ENCODE measurements around the gene ADARB1. TPM values are rescaled to one million over a fixed set of nuclear protein-coding genes. Genes with fewer than 3 reads are reported as not detected.
A peak's percentile ranks its signal among the peaks of the same experiment; 100 is the strongest.

ADARB1 gene
- total and polyA plus RNA-seq, 2 of the 8 experiments (the other 6 are each of a cell fraction or from before 2014, with no cell fraction given) = 4.7 to 14.9 TPM

DNA sequence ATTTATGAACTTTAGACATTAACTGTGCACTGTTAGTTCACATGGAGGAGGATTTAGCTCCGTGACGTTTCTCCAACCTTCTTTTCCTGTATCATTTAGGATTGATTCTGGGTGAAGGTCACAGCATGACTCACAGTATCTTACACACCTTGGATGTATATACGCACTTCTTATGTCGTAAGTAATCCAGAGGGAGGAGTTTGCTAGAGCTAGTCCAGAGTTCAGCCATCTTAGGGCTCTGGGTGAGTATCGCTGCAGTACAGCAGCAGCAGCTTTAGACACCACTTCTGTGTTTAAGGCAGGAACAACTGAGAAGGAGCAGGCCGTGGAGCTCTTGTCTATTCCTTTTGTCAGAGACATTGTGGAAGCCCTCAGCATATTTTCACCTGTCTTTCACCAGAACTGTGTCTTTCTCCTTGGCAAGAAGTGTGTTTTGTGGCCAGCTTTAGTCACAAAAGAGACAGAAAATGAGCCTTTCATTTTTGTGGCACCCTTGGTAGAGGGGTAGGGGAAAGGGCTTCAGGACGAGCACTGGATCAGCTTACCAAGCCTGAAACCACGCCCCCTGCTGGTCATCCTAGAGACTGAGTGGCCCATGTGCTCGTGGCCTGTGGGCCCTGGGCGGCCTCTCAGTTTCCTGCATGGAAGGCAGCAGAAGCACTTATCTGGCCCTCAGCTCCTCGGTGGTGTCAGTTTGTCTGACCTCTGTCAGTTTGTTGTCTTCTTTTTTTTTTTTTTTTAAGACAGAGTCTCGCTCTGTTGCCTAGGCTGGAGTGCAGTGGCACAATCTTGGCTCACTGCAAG lies 64.0 kb downstream of the ADARB1 start:
- 81% methylated on average over 12 of the region's 12 CpGs; no CpG with 5 or more reads in 1 of the 2 experiments for WGBS, 2 experiments (ENCODE audit: extremely low coverage in 1 of 2, insufficient coverage in 1 of 2, insufficient read length in 1 of 2, insufficient replicate concordance in 2 of 2, low coverage in 1 of 2, low lambda C conversion rate in 2 of 2, missing lambda C conversion rate in 1 of 2)
- no peak overlapping the region for H2BK12ac ChIP-seq (ENCODE audit: low read depth, low read length)
- no peak overlapping the region for H3K18ac ChIP-seq (ENCODE audit: extremely low read depth, low read length)
- no peak overlapping the region for H4K5ac ChIP-seq (ENCODE audit: insufficient read length, low read depth, low read length)
- no peaks in the 10 kb centered on the region for H3K9me3 ChIP-seq (ENCODE audit: insufficient read depth in 2 of 2, low read depth in 1 of 2, low read length in 1 of 2)
- no peak overlapping the region for H3K27ac ChIP-seq (ENCODE audit: low read depth, low read length)
- H4K8ac ChIP-seq (ENCODE audit: extremely low read depth, insufficient read depth, low read length) = no peak overlapping the region
- no peaks in the 10 kb centered on the region for H3K79me1 ChIP-seq (ENCODE audit: low read depth, low read length)
- no peak overlapping the region for H2AFZ ChIP-seq (ENCODE audit: low read length)
- H3K4ac ChIP-seq (replicated peaks; ENCODE audit: insufficient read length, low read depth, low read length) = no peak overlapping the region
- H3K4me3 ChIP-seq (ENCODE audit: extremely low read depth in 1 of 4, insufficient read depth in 2 of 4, low read depth in 3 of 4, low read length in 4 of 4) = no peak overlapping the region
- H3K56ac ChIP-seq (replicated peaks; ENCODE audit: insufficient read length, low read depth, low read length) = no peak overlapping the region
- H3K27me3 ChIP-seq (replicated peaks in 1 of 4; ENCODE audit: control insufficient read depth in 3 of 4, extremely low read depth in 1 of 4, insufficient read depth in 3 of 4, low read length in 3 of 4) = no peaks in the 10 kb centered on the region
- no peak overlapping the region for H4K91ac ChIP-seq (replicated peaks; ENCODE audit: insufficient read length, low read length)
- H3K4me2 ChIP-seq (ENCODE audit: insufficient read depth in 1 of 2, low read depth in 2 of 2, low read length in 2 of 2) = no peak overlapping the region
- no peak overlapping the region for H2AK5ac ChIP-seq (ENCODE audit: low read depth, low read length)
- no peak overlapping the region for H2BK5ac ChIP-seq (ENCODE audit: low read depth, low read length)
- POLR2A ChIA-PET (ENCODE audit: partially characterized antibody) = interaction anchor here (0.6 kb wide), 2 partner anchors 9 to 23 kb away, joined by 3 to 4 read pairs; no protein-coding TSS in a partner anchor
- FAIRE-seq (no peak), DNase-seq (ENCODE audit: low read depth in 1 of 2, low spot score in 2 of 2) (peak; percentile 39 to 88)
- no peaks in the 10 kb centered on the region for H3K23me2 ChIP-seq (ENCODE audit: low read depth, low read length)
- H3K9ac ChIP-seq (replicated peaks in 1 of 4; ENCODE audit: extremely low read depth in 1 of 4, low read depth in 3 of 4, low read length in 3 of 4) = no peak overlapping the region
- H3K23ac ChIP-seq (ENCODE audit: insufficient read length) = no peak overlapping the region
- no peak overlapping the region for H2BK120ac ChIP-seq (replicated peaks; ENCODE audit: low read depth, low read length)
- no peak overlapping the region for H2BK20ac ChIP-seq (ENCODE audit: low read length)
- no peaks in the 10 kb centered on the region for H3K79me2 ChIP-seq (ENCODE audit: control insufficient read depth in 1 of 2, insufficient read depth in 2 of 2, low read length in 2 of 2)
- H4K20me1 ChIP-seq (replicated peaks in 1 of 2; ENCODE audit: control insufficient read depth in 1 of 2, insufficient read depth in 2 of 2, low read length in 2 of 2) = peaks cover 2 to 5% of the 10 kb centered on the region in 2 experiments
- CTCF ChIA-PET (ENCODE audit: partially characterized antibody) = interaction anchor here (0.6 to 8.5 kb wide), 73 partner anchors 9 to 501 kb away, joined by 3 to 144 read pairs (median 6); partner anchors contain the start of genes ADARB1 and POFUT2
- H3K36me3 ChIP-seq (ENCODE audit: control insufficient read depth in 2 of 4, insufficient read depth in 4 of 4, low read length in 3 of 4) = no peaks in the 10 kb centered on the region
- H3K4me1 ChIP-seq (replicated peaks in 1 of 4; ENCODE audit: control insufficient read depth in 3 of 4, insufficient read depth in 4 of 4, low read length in 3 of 4) = no peaks in the 10 kb centered on the region
- no peak overlapping the region for H3K14ac ChIP-seq (ENCODE audit: insufficient read length)
- no peak overlapping the region for H2BK15ac ChIP-seq (ENCODE audit: low read length)
- no peak for TF ChIP-seq SIN3A (conservative IDR thresholded peaks at IDR 0.05 in 1 of 2, IDR thresholded peaks at IDR 0.05 in 1 of 2; ENCODE audit: low read depth in 1 of 2, low read length in 2 of 2)
- TF ChIP-seq POLR2AphosphoS5 (IDR thresholded peaks at IDR 0.05; ENCODE audit: low read depth, low read length) = no peak
- TF ChIP-seq EGR1 (IDR thresholded peaks at IDR 0.05; ENCODE audit: borderline replicate concordance, low read depth, low read length) = peak; percentile 75; the same call in 1 of the 2 replicates
- TF ChIP-seq CTCF (IDR thresholded peaks at IDR 0.05; ENCODE audit: control extremely low read depth in 1 of 3, insufficient read depth in 1 of 3, low read depth in 1 of 3, low read length in 3 of 3) = peak; percentile 78 to 88 (median 84)
- no peak for TF ChIP-seq MAFK (IDR thresholded peaks at IDR 0.05; ENCODE audit: low read depth, low read length)
- TF ChIP-seq RBBP5 (IDR thresholded peaks at IDR 0.05; ENCODE audit: borderline replicate concordance, low read depth, low read length) = no peak
- TF ChIP-seq RNF2 (IDR thresholded peaks at IDR 0.05; ENCODE audit: borderline replicate concordance, low read depth, low read length, missing control alignments, poor library complexity, severe bottlenecking) = no peak
- TF ChIP-seq RAD21 (IDR thresholded peaks at IDR 0.05 in 1 of 2, conservative IDR thresholded peaks at IDR 0.05 in 1 of 2; ENCODE audit: low read depth in 2 of 2, low read length in 2 of 2) = peak; percentile 10 to 48; a peak in 2 of 4 replicates

All from H1 (cell line).